PC-9 (cell line): ENCODE results near the gene TMEM117.

Source experiments
- CTCF ChIP-seq: fragments of 200-600 bp; sonication (generic); conservative IDR thresholded peaks from 2 replicates; pipeline ENCODE4 v1.6.1; 2017; ENCODE audit warnings: mixed run types, antibody characterized with exemption, mild to moderate bottlenecking, moderate library complexity
- EZH2 ChIP-seq: fragments of 200-600 bp; sonication (generic); IDR thresholded peaks from 2 replicates; pipeline ENCODE4 v1.8.0; 2017; ENCODE audit warnings: antibody characterized with exemption, low read depth

GRCh38 chr12:44335030-44335429, 499.1 kb downstream of the TMEM117 start:
- TF ChIP-seq CTCF (no peak), EZH2 (no peak)
